GM18505 (cell line): ENCODE measurements around the gene HS3ST4.
"Not testable (repeated sequence)": the region's sequence is repeated elsewhere in the genome, so short reads cannot be mapped to it uniquely, and the experiment has no call there.

Experiments used
- ATAC-seq: cut with Tn5 transposase; IDR thresholded peaks from one replicate; pipeline ENCODE4 v1.9.1; 2021; ENCODE audit not compliant: unreplicated experiment
- POLR2A ChIP-seq: IDR thresholded peaks from 4 replicates; pipeline ENCODE4 v1.6.1; 2011; ENCODE audit warnings: borderline replicate concordance; ENCODE audit not compliant: insufficient read depth, insufficient read length; ENCODE audit errors: extremely low read depth

The HS3ST4 gene

DNA sequence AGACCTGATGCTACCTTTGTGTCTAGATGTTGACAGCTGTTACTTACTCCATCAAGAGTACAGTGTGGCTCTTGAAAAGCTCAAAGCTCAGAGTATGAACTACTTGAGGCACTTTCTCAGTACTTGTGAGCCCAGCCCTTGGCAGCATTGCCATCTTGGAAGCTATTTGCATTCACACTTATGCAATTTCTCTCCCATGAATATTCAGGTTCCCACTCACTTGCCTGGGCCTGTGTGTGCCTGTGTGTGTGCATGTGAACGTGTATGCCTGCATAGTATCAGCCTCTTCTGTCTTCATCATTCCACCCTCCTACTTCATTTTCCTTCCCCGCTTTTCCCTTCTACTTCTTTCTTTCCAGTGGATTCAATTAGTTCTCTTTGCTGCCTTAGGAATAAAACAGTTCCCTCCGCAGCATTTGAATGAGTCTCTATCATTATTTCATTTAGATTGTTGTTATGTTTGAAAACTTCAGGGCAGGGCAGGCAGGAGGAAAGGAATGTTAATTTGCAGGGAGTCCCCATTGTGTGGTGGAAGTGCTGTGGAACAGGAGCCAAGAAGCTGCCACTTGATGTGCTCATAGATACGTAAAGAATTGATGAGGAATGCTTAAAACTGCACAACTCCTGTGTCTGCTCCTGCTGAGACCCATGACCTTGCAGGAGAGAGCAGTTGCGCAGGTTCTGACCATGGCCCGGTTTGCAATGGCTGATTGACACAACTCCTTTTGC is 58.9 kb downstream of the HS3ST4 start:
- no peak for ATAC-seq
- no peak for TF ChIP-seq POLR2A

DNA sequence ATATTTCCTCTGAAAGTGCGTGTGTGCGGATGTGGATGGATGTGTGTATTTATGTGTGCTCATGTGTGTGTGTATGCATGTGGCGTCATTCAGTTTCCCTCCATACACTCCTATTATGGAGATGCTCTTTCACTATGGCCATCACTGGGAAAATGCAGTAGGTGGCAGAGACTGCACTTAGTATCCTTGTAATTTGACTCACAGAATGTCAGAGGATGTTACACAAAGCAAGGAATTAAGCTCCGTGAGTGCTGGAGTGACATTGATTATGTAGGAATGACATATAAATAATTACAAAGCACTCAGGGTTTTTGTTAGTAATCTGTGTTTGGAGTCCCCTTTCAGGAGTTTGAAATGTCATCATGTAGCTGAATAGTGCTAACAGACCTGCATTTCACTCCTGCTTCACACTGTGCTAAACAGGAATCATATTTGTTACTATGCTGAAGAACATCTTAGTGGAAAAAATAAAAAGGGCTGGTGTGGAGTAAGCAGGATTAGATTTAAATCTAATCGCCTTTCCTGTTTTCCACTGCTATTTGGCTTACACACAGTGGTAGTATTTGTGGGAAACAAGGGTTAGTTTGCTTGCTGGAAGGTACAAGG is 59.6 kb downstream of the HS3ST4 start:
- no peak for ATAC-seq
- TF ChIP-seq POLR2A = no peak

DNA sequence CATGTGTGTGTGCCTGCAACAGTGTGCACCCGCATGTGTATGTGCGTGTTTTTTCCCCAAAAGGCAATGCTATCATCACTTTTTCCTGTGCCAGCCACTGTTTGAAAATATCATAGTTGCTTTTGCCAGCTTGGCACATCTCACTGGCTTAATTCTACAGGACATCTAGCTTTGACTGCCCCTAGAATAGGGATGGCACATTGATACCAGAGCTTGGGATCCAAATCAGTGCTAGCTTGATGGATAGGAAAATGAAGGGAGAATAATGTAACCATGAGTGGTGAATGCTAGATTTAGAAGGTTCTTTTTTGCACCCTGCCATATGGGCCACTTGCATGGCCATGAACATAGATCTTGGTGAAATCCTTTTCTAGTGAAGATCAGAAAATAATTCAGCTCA is 72.7 kb downstream of the HS3ST4 start:
- no peak for ATAC-seq
- no peak for TF ChIP-seq POLR2A

DNA sequence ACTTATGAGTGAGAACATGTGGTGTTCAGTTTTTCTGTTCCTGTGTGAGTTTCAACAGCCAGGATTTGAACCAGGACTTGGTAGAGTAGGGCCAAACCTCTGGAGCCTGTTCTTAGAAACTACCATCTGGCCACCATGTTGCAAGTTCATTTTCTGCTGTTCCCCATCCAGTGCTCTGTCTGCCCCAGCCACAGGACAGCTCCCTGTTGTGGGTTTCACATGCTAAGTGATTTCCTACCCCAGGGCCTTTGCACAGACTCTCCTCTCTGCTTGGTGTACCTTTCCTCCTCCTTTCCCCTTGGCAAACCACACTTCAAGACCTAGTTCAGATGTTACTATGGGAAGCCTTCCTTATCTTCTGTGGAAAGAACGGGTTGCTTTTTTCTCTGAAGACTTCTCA is 79.5 kb downstream of the HS3ST4 start:
- TF ChIP-seq POLR2A = no peak
- ATAC-seq = no peak

DNA sequence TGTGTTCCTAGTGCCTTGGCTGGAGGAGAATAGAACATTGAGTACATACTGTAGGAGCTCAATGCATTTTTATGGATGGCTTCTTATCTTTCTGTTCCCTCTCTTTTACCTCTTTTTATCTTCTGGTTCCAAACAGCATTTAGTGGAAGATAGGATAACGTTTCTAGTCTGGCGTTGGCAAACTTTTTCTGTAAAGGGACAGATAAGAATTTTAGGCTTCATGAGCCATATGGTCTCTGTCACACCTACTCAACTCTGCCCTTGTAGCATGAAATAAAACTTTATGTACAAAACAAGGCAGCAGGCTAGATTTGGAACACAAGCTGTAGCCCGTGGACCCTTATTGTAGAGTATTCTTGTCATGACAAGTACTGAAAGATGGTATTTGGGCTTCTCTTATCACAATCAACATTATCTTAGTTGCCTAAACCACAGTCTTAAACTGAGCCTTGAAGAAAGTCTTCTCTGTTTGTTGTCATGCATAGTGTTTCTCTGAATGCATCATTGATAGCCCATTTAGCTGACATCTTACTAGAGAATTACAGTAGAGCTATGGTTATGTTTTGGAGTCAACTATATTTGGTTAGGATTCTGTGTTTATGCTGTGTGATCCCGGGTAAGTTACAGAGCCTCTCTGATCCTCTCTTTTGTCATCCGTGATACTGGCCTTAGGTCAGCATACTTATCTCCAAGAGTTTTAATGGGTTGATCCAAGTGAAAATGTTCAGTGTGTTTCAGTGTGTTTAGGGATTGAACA is 80.2 kb downstream of the HS3ST4 start:
- ATAC-seq = no peak
- no peak for TF ChIP-seq POLR2A

DNA sequence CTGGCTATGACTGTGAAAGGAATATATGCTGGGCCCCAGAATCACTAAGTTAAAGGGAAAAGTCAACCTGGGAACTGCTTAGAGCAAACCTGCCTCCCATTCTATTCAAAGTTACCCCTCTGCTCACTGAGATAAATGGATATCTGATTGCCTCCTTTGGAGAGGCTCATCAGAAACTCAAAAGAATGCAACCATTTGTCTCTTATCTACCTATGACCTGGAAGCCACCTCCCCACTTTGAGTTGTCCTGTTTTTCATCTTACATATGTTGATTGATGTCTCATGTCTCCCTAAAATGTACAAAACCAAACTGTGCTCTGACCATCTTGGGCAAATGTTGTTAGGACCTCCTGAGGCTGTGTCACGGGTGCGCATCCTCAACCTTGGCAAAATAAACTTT is 84.5 kb downstream of the HS3ST4 start:
- ATAC-seq = not testable (repeated sequence)

DNA sequence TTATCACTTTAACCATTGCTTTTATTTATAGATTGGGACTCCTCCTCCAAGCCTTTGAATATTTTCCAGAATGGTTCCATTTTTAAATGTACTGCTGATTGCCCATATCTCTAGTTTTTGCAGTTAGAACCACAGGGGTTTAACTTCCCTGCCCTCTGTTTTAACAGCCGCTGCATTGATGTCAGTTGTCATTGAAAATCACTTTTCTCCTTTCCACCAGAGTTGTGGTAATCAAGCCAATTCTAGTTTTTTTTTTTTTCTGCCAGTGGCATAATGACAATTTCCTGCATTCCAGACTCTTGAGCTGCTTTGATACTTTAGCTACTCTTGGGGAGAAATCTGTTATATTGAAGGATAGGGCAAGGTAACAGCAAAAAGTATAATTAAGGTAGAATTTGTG is 91.5 kb downstream of the HS3ST4 start:
- no peak for ATAC-seq
- TF ChIP-seq POLR2A = no peak

DNA sequence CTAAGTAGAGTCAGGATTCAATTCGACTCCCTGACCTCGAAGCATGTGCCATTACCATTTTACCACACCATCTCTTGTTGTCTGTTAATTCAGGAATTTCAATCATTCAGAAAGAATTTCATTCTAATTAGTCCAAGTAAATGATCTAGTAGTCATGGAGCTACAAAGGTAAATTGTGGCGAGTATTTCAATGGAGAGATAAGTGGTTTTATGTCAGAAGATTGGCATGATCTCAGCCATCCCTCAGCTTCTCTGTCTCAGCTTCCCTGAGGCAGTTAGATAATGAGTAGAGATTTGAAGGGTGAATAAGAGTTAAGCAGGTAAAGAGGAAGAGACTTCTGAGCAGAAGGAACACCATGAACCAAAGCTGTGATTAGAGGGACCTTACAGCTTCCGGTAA is 93.6 kb downstream of the HS3ST4 start:
- TF ChIP-seq POLR2A = no peak

DNA sequence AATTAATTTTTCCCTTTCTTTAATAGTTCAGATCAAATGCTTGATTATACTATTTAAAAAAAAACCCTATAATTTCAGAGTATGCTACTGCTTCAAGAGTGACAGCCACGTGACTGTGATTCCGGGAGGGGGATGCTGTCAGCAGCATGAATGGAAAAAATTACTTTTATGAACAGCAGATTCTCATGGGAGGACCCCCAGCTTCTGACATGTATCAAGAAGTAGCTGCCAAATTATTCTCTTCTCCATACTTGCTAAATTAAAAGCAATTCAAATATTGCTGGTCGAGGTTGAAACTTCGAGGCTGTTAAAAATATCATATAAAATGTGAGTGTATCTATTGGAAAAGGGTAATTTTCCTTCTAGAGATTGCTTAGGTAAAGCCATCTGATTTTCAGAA is 95.0 kb downstream of the HS3ST4 start:
- no peak for TF ChIP-seq POLR2A
- no peak for ATAC-seq

More for the DNA sequence above, 93.6 kb downstream of the HS3ST4 start:
- no peak for ATAC-seq

DNA sequence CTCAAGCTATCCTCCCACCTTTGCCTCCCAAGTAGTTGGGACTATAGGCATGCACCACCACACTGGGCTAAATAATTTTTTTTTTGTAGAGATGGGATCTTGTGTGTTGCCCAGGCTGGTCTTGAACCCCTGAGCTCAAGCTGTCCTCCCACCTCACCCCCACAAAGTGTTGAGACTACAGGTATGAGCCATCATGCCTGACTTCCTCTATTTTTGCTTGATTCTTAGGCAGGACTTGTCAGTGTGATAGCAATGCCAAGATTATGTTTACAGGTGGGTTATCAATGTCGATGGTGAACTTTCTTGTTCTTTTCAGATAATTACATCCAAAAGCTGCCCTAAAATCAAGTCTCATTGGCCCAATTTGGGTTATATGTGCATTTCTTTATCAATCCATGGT is 96.9 kb downstream of the HS3ST4 start:
- no peak for ATAC-seq
- TF ChIP-seq POLR2A = no peak

DNA sequence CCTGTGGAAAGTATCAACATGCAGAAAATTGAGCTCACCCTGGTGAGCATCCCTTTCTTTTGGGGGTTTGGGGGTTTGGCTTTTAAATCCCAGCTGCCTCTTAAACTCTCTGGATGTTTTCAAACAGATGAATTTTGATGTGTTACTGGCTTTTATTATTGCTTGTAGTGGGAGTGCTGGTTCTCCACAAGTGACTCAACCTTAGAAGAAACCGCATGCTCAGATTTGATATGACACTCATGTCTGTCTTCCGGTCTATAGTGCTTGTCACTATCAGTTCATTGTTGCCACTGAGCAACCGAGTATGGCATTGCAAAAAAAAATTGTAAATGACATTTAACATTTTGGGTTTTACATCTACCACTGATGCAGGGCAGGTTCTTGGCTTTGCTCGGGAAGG is 104.5 kb downstream of the HS3ST4 start:
- no peak for TF ChIP-seq POLR2A
- ATAC-seq = no peak

DNA sequence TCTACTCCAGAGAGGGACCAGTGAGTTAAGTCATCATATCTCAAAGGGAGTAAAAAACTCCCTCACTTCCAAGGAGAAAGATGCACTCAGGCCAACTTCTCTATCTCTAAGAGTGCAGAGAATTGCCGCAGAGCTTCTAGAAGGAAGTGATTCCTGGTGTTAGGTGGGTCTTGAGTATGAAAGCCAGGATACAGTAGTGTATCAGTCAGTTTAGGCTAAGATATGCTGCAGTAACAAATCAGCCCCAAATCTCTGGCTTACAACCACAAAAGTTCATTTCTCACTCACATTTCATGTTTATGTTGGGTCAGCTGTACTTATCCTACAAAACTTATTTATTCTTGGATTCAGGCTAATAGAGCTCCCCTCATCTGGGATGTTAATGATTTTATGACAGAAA is 106.3 kb downstream of the HS3ST4 start:
- no peak for TF ChIP-seq POLR2A
- ATAC-seq = no peak

DNA sequence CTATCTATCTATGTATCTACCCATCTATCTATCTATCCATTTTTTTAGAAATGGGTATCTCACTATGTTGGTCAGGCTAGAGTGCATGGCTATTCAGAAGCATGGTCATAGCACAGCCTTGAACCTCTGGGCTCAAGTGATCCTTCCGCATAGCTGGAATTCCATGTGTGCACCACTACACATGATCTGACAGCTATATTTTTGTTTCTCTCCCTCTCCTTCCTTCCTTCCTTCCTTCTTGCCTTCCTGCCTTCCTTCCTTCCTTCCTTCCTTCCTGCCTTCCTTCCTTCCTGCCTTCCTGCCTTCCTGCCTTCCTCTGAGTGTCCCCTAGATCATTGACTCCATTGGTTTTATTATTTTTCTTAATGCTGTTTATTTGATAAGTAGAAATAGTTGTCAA is 108.1 kb downstream of the HS3ST4 start:
- TF ChIP-seq POLR2A = no peak
- ATAC-seq = no peak

DNA sequence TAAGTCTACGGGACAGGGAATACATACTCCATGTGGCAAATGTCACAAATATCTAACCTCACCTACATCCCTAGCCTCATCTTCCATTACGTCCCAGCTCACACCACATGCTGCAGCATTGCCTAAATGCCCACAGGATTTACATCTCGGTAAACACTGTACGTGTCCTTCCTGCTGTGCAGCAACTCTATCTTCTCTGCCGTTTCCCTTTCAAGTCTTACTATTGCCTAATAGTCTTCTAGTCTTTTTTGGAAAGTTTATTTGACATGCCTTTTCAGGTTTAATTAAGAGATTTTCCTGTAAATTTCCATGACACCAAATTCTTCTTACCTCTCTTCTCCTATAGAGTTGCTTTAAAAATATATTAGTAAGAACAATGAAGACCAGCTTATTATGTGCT is 120.5 kb downstream of the HS3ST4 start:
- TF ChIP-seq POLR2A = no peak
- ATAC-seq = no peak
